ENCODE results near the gene BANF2. TPM values are rescaled to one million over a fixed set of nuclear protein-coding genes. Genes with fewer than 3 reads are reported as not detected.

The BANF2 gene
- total RNA-seq, 1 donor from 2014 or later: not detected

DNA sequence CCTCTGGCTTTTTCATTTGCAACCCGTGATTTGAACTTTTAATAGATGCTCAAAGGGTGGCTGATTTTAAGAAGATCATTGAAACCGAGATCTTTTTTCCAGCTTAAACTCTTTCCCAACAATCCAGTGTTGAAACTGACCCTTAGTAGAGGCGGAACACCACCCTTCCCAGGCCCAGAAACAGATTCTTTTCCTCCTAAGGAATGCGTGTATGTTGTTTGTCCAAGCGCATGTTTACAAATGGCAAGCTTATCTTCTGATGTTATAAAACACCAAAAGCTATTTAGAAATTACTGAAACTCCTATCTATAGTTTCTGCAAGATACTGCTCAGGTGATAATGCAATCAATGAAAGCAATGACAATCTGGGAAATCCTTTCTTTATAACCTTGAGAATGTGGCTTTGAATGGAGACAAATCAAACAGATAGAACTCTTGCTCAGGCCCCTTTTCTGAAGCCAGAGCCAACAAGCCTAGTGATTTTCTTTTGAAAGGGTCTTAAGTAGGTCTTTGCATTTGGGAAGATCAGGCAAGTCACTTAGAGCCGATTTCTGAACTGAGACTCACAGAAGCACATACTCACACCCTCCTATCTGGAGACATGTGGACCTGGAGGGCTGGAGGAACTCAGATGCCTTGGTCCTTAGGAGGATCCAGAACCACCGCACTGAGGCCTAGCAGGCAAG, 9.1 kb downstream of the BANF2 start:
- Mint-ChIP-seq H3K36me3 (ENCODE audit: low read depth) (no peaks in the 10 kb centered on the region), H3K4me1 (no peaks in the 10 kb centered on the region), H3K9me3 (no peaks in the 10 kb centered on the region), H3K27ac (no peak overlapping the region), H3K4me3 (no peak overlapping the region), H3K27me3 (no peaks in the 10 kb centered on the region)
- CTCF ChIA-PET: interaction anchor here (0.8 kb wide), 1 partner anchor 204 kb away, joined by 3 read pairs; no protein-coding TSS in a partner anchor
- intact Hi-C loops (cut with micrococcal nuclease): no loop called here
- POLR2A ChIA-PET: no interaction called here
- DNase-seq (no peak), ATAC-seq (ENCODE audit: low read depth) (no peak)
- TF ChIP-seq, protein P1, sequence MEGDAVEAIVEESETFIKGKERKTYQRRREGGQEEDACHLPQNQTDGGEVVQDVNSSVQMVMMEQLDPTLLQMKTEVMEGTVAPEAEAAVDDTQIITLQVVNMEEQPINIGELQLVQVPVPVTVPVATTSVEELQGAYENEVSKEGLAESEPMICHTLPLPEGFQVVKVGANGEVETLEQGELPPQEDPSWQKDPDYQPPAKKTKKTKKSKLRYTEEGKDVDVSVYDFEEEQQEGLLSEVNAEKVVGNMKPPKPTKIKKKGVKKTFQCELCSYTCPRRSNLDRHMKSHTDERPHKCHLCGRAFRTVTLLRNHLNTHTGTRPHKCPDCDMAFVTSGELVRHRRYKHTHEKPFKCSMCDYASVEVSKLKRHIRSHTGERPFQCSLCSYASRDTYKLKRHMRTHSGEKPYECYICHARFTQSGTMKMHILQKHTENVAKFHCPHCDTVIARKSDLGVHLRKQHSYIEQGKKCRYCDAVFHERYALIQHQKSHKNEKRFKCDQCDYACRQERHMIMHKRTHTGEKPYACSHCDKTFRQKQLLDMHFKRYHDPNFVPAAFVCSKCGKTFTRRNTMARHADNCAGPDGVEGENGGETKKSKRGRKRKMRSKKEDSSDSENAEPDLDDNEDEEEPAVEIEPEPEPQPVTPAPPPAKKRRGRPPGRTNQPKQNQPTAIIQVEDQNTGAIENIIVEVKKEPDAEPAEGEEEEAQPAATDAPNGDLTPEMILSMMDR (IDR thresholded peaks at IDR 0.05): no peak

DNA sequence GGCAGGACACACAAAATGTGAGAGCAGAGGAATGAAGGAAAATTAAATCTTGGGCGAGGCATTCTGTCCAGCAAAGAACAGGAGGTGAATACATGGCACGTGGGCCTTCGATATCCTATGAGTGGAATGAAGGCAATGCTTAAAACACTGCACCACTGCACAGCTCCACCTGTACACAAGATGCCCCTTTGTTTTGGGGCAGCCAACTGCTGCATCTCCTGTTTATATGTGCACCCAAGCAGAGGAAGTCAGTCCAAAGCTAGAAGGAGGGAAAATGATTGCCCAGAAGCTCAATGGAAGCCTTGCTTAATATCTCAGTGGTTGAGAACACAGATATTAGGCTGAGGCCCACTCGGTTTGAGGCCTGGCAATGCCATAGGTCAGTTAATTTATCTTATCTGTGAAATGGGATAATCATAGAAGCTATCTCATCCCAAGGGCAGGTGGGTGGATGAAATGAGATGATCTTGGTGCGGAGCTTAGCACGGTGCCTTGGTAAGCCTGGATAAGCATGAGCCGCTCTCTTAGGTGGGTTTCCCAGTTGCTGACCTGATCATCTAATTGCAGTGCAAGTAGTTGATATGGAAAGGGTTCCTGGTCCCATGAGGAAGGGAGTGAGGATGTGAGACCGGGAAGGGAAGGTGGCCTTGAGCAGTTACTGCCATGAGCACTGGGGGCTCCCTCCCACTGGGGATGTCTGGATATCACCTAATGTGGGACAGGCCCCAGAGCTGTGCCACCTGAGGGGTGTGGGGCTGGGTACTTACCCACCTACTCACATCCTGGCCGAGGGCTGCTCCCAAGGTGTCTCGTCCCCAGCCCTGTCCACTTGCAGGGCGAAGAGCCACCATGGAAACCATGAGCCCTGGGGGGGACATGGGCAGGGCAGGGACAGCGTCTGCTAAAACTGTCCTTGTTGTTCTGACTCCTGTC, 9.9 kb downstream of the BANF2 start:
- intact Hi-C loops (cut with micrococcal nuclease): no loop called here
- ChIA-PET CTCF (interaction anchor here (0.8 to 0.9 kb wide), 2 partner anchors 28 to 205 kb away, joined by 3 read pairs; partner anchors contain the start of gene RRBP1), POLR2A (interaction anchor here (0.6 kb wide), 1 partner anchor 20 kb away, joined by 3 read pairs; no protein-coding TSS in a partner anchor)
- Mint-ChIP-seq H3K27ac (no peak overlapping the region), H3K9me3 (no peaks in the 10 kb centered on the region), H3K4me3 (no peak overlapping the region), H3K27me3 (no peaks in the 10 kb centered on the region), H3K4me1 (no peaks in the 10 kb centered on the region), H3K36me3 (ENCODE audit: low read depth) (no peaks in the 10 kb centered on the region)
- ATAC-seq (ENCODE audit: low read depth) (no peak), DNase-seq (no peak)
- TF ChIP-seq, protein P1 (IDR thresholded peaks at IDR 0.05): no peak

DNA sequence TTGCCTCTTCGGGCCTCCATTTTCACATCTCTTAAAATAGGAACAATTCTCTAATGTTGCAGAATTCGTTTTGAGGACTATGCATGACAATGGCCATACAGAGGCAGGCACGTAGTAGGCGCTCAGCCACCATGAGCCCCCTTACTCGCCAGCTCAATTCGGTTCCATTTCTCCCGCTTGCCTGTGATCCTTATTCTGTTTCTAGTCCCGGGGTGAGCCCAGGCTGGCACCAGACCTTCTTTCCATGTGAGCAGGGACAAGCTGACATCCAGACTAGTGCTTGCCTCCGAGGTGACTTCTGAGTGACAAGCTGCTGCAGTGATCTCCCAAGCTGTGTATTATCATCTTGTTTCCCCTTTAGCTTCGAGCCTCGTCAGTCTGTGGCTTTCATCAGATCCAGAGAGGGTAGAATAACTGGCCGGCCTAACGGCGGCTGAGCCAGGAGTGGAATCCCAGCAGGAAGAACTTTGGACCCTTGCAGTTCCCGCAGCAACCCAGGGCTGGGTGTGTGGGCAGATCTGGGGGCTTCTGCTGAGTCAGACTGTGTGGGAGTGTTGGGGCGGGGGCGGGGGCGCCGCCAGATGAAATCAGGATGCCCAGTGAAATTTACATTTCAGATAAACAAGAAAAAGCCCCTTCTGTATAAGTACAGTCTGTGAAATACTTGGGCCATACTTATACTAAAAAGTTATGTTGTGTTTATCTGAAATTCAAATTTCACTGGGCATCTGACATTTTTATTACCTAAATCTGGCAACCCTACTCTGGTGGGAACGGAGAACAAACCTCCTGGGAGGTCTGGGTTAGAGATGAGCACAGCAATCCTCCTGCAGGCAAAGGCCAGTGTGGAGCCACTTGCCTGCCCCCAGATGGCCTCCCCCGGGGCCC, 10.9 kb downstream of the BANF2 start:
- Mint-ChIP-seq H3K9me3 (no peaks in the 10 kb centered on the region), H3K27ac (no peak overlapping the region), H3K36me3 (ENCODE audit: low read depth) (no peaks in the 10 kb centered on the region), H3K4me3 (no peak overlapping the region), H3K27me3 (no peaks in the 10 kb centered on the region), H3K4me1 (no peaks in the 10 kb centered on the region)
- CTCF ChIA-PET: interaction anchor here (0.9 kb wide), 1 partner anchor 29 kb away, joined by 3 read pairs; the partner anchor contains the start of gene RRBP1
- POLR2A ChIA-PET: interaction anchor here (0.6 to 0.7 kb wide), 2 partner anchors 19 to 255 kb away, joined by 3 read pairs; no protein-coding TSS in a partner anchor
- no peak for DNase-seq
- TF ChIP-seq, protein P1 (IDR thresholded peaks at IDR 0.05): no peak
- intact Hi-C loops (cut with micrococcal nuclease): no loop called here
- no peak for ATAC-seq (ENCODE audit: low read depth)

DNA sequence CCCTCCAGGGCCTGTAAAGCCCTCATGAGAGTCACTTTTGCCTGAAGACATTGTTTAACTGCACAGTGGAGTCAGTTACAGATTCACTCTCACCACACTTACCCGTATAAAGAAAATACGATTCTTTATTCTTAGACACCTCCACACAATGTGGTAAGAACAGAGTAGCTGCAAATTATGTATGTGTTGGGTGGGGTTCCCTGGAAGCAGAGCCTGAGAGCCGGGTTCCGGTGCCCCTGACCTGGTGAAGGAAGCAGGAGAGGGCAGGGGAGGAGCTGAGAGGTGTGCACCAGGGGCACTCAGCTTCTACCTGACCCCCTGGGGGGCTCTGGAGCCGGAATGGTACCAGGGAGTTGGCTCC, 11.5 kb downstream of the BANF2 start:
- no peak for DNase-seq
- intact Hi-C loops (cut with micrococcal nuclease): no loop called here
- TF ChIP-seq, protein P1 (IDR thresholded peaks at IDR 0.05): no peak
- Mint-ChIP-seq H3K27me3 (no peaks in the 10 kb centered on the region), H3K9me3 (no peaks in the 10 kb centered on the region), H3K4me3 (no peak overlapping the region), H3K4me1 (no peaks in the 10 kb centered on the region), H3K36me3 (ENCODE audit: low read depth) (no peaks in the 10 kb centered on the region), H3K27ac (no peak overlapping the region)
- ChIA-PET POLR2A (interaction anchor here (0.7 kb wide), 1 partner anchor 254 kb away, joined by 3 read pairs; no protein-coding TSS in a partner anchor), CTCF (no interaction called here)
- no peak for ATAC-seq (ENCODE audit: low read depth)

Measured in activated B cell treated with CpG ODN at 0.5 μM for 24 hours (primary cell).